Esophagus squamous epithelium (tissue), 5 donors: ENCODE measurements around the gene TNIP1. TPM values are rescaled to one million over a fixed set of nuclear protein-coding genes. Genes with fewer than 3 reads are reported as not detected.

Experiments
- DNase-seq: peaks from one replicate; lab custom pipeline; 2025; lab: John Stamatoyannopoulos, UW
- H3K27ac ChIP-seq, 4 donors: fragments of 200-600 bp; sonication (generic); one replicate each; pipeline ENCODE4 v1.5.1; 2016 to 2019; ENCODE audit warnings: mild to moderate bottlenecking in 1 of 4
- H3K27me3 ChIP-seq, 4 donors: fragments of 200-600 bp; sonication (generic); 1 replicate in 3 of 4; 2 replicates in 1 of 4; pipeline versions ENCODE4 v1.5.1 to v1.6.0; 2017 to 2021; ENCODE audit warnings: antibody characterized with exemption in 1 of 4
- H3K36me3 ChIP-seq, 3 donors: fragments of 200-600 bp; sonication (generic); one replicate each; pipeline ENCODE4 v1.5.1; 2016 to 2019
- H3K4me1 ChIP-seq, 3 donors: fragments of 200-600 bp; sonication (generic); one replicate each; pipeline ENCODE4 v1.5.1; 2017 to 2019
- H3K4me3 ChIP-seq, 4 donors: fragments of 200-600 bp; sonication (generic); 1 replicate in 3 of 4; 2 replicates in 1 of 4; pipeline ENCODE4 v1.5.1; 2016 to 2019; ENCODE audit warnings: mild to moderate bottlenecking in 2 of 4, moderate library complexity in 1 of 4
- H3K9me3 ChIP-seq, 3 donors: fragments of 200-600 bp; sonication (generic); one replicate each; pipeline ENCODE4 v1.5.1; 2016 to 2019
- CTCF ChIP-seq, 6 experiments: fragments of 450-650 bp in 4 of 6; fragments of 200-600 bp in 2 of 6; sonication (generic) in 2 of 6; IDR thresholded peaks; one replicate each; pipeline ENCODE4 v1.5.1; 2016 to 2019; ENCODE audit warnings: antibody characterized with exemption in 6 of 6, mild to moderate bottlenecking in 4 of 6, moderate library complexity in 4 of 6
- POLR2A ChIP-seq, 4 donors: fragments of 450-650 bp; IDR thresholded peaks; one replicate each; pipeline ENCODE4 v1.6.1; 2017; ENCODE audit warnings: antibody characterized with exemption in 4 of 4, mild to moderate bottlenecking in 4 of 4, moderate library complexity in 3 of 4
- WGBS, 2 donors: methylation state at CpG; one replicate each; pipeline ENCODE4 v1.1.5; 2018; 5-methylcytosine and 5-hydroxymethylcytosine counted together
- intact Hi-C: fragments of 100-400 bp; cut with DNase I; formaldehyde crosslinking; loops from one replicate; pipeline ENCODE4 v1.15.0; 2022
- total RNA-seq, 4 donors: library from RNA; depleted of rRNA; stranded (reverse); fragments of >200 nt; gene quantifications; one replicate each; pipeline ENCODE4 v1.1.0, GENCODE V29; 2016
- donor health status: DM: yes; HTN: yes; CAD: no.

TNIP1 gene
- total RNA-seq, 4 donors from 2014 or later, result 55.5 to 109 (median 95.4) TPM

GRCh38 chr5:151064916-151065499 lies 15.8 kb downstream of the TNIP1 start:
- Histone ChIP-seq H3K27ac (no peak overlapping the region), H3K27me3 (no peaks in the 10 kb centered on the region), H3K36me3 (peaks cover 0 to 84% (median 12%) of the 10 kb centered on the region in 3 donors), H3K4me1 (peaks cover 49 to 88% (median 70%) of the 10 kb centered on the region in 3 donors), H3K9me3 (no peaks in the 10 kb centered on the region), H3K4me3 (no peak overlapping the region)
- TF ChIP-seq POLR2A (IDR thresholded peaks at IDR 0.05) (no peak), CTCF (IDR thresholded peaks at IDR 0.05) (no peak)
- 95 to 97% methylated on average over 8 to 10 of the region's 12 CpGs for WGBS, 2 donors
- intact Hi-C loops, result no loop called here
- no peak for DNase-seq

GRCh38 chr5:151063142-151063989 lies 17.5 kb downstream of the TNIP1 start:
- TF ChIP-seq CTCF (IDR thresholded peaks at IDR 0.05), result no peak
- TF ChIP-seq POLR2A (IDR thresholded peaks at IDR 0.05), result no peak
- intact Hi-C loops, result no loop called here
- Histone ChIP-seq H3K4me3 (peak overlapping the region in 1 of 4 donors; percentile 22), H3K36me3 (peaks cover 0 to 86% (median 17%) of the 10 kb centered on the region in 3 donors), H3K9me3 (no peaks in the 10 kb centered on the region), H3K27ac (peak overlapping the region; percentile 25 to 75 (median 68)), H3K27me3 (no peaks in the 10 kb centered on the region), H3K4me1 (peaks cover 33 to 75% (median 55%) of the 10 kb centered on the region in 3 donors)
- 57 to 65% methylated on average over 10 to 14 of the region's 17 CpGs for WGBS, 2 donors
- no peak for DNase-seq

GRCh38 chr5:151062405-151063141 lies 18.3 kb downstream of the TNIP1 start:
- peak overlapping the region in 3 of 4 donors; percentile 63 to 75 (median 72) for H3K27ac ChIP-seq
- intact Hi-C loops, result no loop called here
- H3K36me3 ChIP-seq, result peaks cover 0 to 88% (median 17%) of the 10 kb centered on the region in 3 donors
- no peaks in the 10 kb centered on the region for H3K27me3 ChIP-seq
- TF ChIP-seq CTCF (IDR thresholded peaks at IDR 0.05) (no peak), POLR2A (IDR thresholded peaks at IDR 0.05) (no peak)
- DNase-seq, result no peak
- H3K4me3 ChIP-seq, result no peak overlapping the region
- H3K4me1 ChIP-seq, result peaks cover 28 to 67% (median 47%) of the 10 kb centered on the region in 3 donors
- WGBS, 2 donors, result 81 to 100% methylated on average over 2 to 5 of the region's 5 CpGs
- no peaks in the 10 kb centered on the region for H3K9me3 ChIP-seq

GRCh38 chr5:151060742-151061141 lies 20.1 kb downstream of the TNIP1 start:
- H3K36me3 ChIP-seq, result peaks cover 0 to 94% (median 22%) of the 10 kb centered on the region in 3 donors
- intact Hi-C loops, result no loop called here
- WGBS, 2 donors, result 93 to 95% methylated on average over 6 of the region's 6 CpGs
- H3K4me1 ChIP-seq, result peaks cover 19 to 50% (median 35%) of the 10 kb centered on the region in 3 donors
- no peaks in the 10 kb centered on the region for H3K9me3 ChIP-seq
- H3K27ac ChIP-seq, result peak overlapping the region in 3 of 4 donors; percentile 18 to 59 (median 49)
- H3K4me3 ChIP-seq, result no peak overlapping the region
- no peaks in the 10 kb centered on the region for H3K27me3 ChIP-seq
- no peak for DNase-seq
- TF ChIP-seq CTCF (IDR thresholded peaks at IDR 0.05), result no peak
- TF ChIP-seq POLR2A (IDR thresholded peaks at IDR 0.05), result no peak
